Endothelial cell of umbilical vein (primary cell): Measurements from ENCODE around the gene TMEFF2. TPM values are rescaled to one million over a fixed set of nuclear protein-coding genes. Genes with fewer than 3 reads are reported as not detected.

ENCODE experiments used
- BruUV-seq: library from RNA; stranded (reverse); fragments of 400-500 nt; replicated peaks from 2 replicates; lab custom pipeline; 2021; lab: Mats Ljungman, UMichigan
- CTCF ChIA-PET: fragments of 300-600, 350-600 bp; sonication (Branson Sonifier 250); formaldehyde crosslinking; loops from one replicate; lab custom pipeline; 2021; ENCODE audit warnings: antibody characterized with exemption, inconsistent platforms; lab: Charles Lee
- POLR2A ChIA-PET: fragments of 300-600, 350-600 bp; sonication (Branson Sonifier 250); formaldehyde crosslinking; loops from one replicate; lab custom pipeline; 2021; ENCODE audit warnings: antibody characterized with exemption, inconsistent platforms; lab: Charles Lee
- DNase-seq: peaks from one replicate; pipeline ENCODE4 v3.0.0-alpha.2; 2011; ENCODE audit warnings: low read depth, low spot score
- FAIRE-seq: peaks from 2 replicates; lab custom pipeline; 2011; peaks lifted over from hg19 to GRCh38; lab: Jason Lieb, UNC
- H2AFZ ChIP-seq: 2 replicates; pipeline ENCODE4 v1.6.0; 2012; ENCODE audit warnings: low read depth, low read length, control low read depth, inconsistent platforms
- H3K27ac ChIP-seq: 2 replicates; pipeline ENCODE4 v1.5.1; 2011; ENCODE audit warnings: low read depth, mild to moderate bottlenecking, control low read depth, low read length, moderate library complexity; ENCODE audit not compliant: insufficient read depth
- H3K27me3 ChIP-seq, 2 experiments: 2 replicates each; pipeline versions ENCODE4 v1.6.0 to v1.6.1; 2011; ENCODE audit warnings: low read length in 2 of 2, mixed read lengths in 1 of 2; ENCODE audit not compliant: control insufficient read depth in 2 of 2, insufficient read depth in 2 of 2
- H3K36me3 ChIP-seq, 2 experiments: 2 replicates in 1 of 2; 3 replicates in 1 of 2; pipeline ENCODE4 v1.5.1; 2011; ENCODE audit warnings: low read length in 2 of 2, mild to moderate bottlenecking in 1 of 2, moderate library complexity in 1 of 2; ENCODE audit not compliant: control insufficient read depth in 2 of 2, insufficient read depth in 2 of 2; ENCODE audit errors: extremely low read depth in 1 of 2
- H3K4me1 ChIP-seq: 3 replicates; pipeline ENCODE4 v1.5.1; 2011; ENCODE audit warnings: mild to moderate bottlenecking, low read length; ENCODE audit not compliant: control insufficient read depth, insufficient read depth; ENCODE audit errors: extremely low read depth
- H3K4me2 ChIP-seq: 2 replicates; pipeline ENCODE4 v1.6.1; 2011; ENCODE audit warnings: low read length, control low read depth, mixed read lengths; ENCODE audit not compliant: insufficient read depth
- H3K4me3 ChIP-seq, 3 experiments: fragments of 200-600 bp in 1 of 3; sonication (generic), shearing (Covaris generic) in 1 of 3; replicated peaks in 1 of 3; 2 replicates each; pipeline ENCODE4 v1.5.1; 2011 to 2016; ENCODE audit warnings: control low read depth in 3 of 3, low read length in 3 of 3, mild to moderate bottlenecking in 2 of 3, inconsistent platforms in 1 of 3, low read depth in 1 of 3, moderate library complexity in 1 of 3; ENCODE audit not compliant: insufficient read depth in 1 of 3
- H3K79me2 ChIP-seq: 2 replicates; pipeline ENCODE4 v1.6.0; 2012; ENCODE audit warnings: low read length, inconsistent platforms; ENCODE audit not compliant: control insufficient read depth, insufficient read depth
- H3K9ac ChIP-seq: replicated peaks from 2 replicates; pipeline ENCODE3; 2011; ENCODE audit warnings: low read length, control low read depth; ENCODE audit not compliant: insufficient read depth; ENCODE audit errors: extremely low read depth
- H3K9me1 ChIP-seq: replicated peaks from 3 replicates; pipeline ENCODE4 v1.6.0; 2011; ENCODE audit warnings: mild to moderate bottlenecking, low read length; ENCODE audit not compliant: control insufficient read depth, insufficient read depth; ENCODE audit errors: extremely low read depth
- H3K9me3 ChIP-seq: replicated peaks from 2 replicates; pipeline ENCODE4 v1.5.1; 2012; ENCODE audit warnings: low read length, inconsistent platforms; ENCODE audit not compliant: control insufficient read depth, insufficient read depth
- H4K20me1 ChIP-seq: replicated peaks from 2 replicates; pipeline ENCODE3; 2011; ENCODE audit warnings: mild to moderate bottlenecking, low read length; ENCODE audit not compliant: control insufficient read depth, insufficient read depth; ENCODE audit errors: extremely low read depth
- CTCF ChIP-seq, 2 donors: IDR thresholded peaks; 1 replicate in 1 of 2; 2 replicates in 1 of 2; pipeline ENCODE4 v1.5.1; 2011; ENCODE audit warnings: low read length in 2 of 2, mild to moderate bottlenecking in 2 of 2, moderate library complexity in 2 of 2, control low read depth in 1 of 2, inconsistent platforms in 1 of 2, low read depth in 1 of 2; ENCODE audit not compliant: insufficient read depth in 1 of 2; ENCODE audit errors: extremely low read depth in 1 of 2
- EZH2 ChIP-seq: IDR thresholded peaks from 2 replicates; pipeline ENCODE4 v1.6.1; 2012; ENCODE audit warnings: borderline replicate concordance, low read depth, mild to moderate bottlenecking, moderate library complexity, low read length, inconsistent platforms; ENCODE audit not compliant: severe bottlenecking
- FOS ChIP-seq: IDR thresholded peaks from 2 replicates; pipeline ENCODE4 v1.6.1; 2011; ENCODE audit warnings: mild to moderate bottlenecking, low read length, moderate library complexity, borderline replicate concordance; ENCODE audit not compliant: insufficient read depth
- GATA2 ChIP-seq: IDR thresholded peaks from 2 replicates; pipeline ENCODE4 v1.7.0; 2011; ENCODE audit warnings: low read depth, mild to moderate bottlenecking, moderate library complexity, mixed read lengths, low read length; ENCODE audit not compliant: insufficient read length, insufficient read depth
- MAX ChIP-seq: IDR thresholded peaks from 2 replicates; pipeline ENCODE4 v1.6.1; 2011; ENCODE audit not compliant: insufficient read depth, insufficient read length
- MYC ChIP-seq: IDR thresholded peaks from one replicate; pipeline ENCODE4 v1.6.1; 2011; ENCODE audit warnings: mild to moderate bottlenecking, low read depth, low read length
- POLR2A ChIP-seq: IDR thresholded peaks from 2 replicates; pipeline ENCODE4 v1.6.1; 2012; ENCODE audit warnings: low read depth, mild to moderate bottlenecking, control low read depth, low read length
- POLR2AphosphoS5 ChIP-seq: IDR thresholded peaks from 2 replicates; pipeline ENCODE4 v1.6.1; 2012; ENCODE audit warnings: low read depth, mild to moderate bottlenecking, control low read depth, low read length, moderate library complexity; ENCODE audit not compliant: insufficient read depth
- dilution Hi-C: fragments of 300-500 bp; cut with MboI; formaldehyde crosslinking; loops from one replicate; pipeline ENCODE4 v1.15.0; 2019; ENCODE audit warnings: low sequenced_read_pairs; ENCODE audit not compliant: extremely low pct_ligation_motif_present
- intact Hi-C: fragments of 100-400 bp; cut with micrococcal nuclease; formaldehyde crosslinking; loops from one replicate; pipeline ENCODE4 v1.10.0; 2022
- polyA plus RNA-seq, 4 experiments: library from polyadenylated mRNA; depleted of rRNA in 3 of 4; stranded (reverse) in 3 of 4; unstranded in 1 of 4; fragments of >200 nt; gene quantifications; 2 replicates each; pipeline versions ENCODE4 v1.2.1 to v1.2.3, GENCODE V29; 2011 to 2012; ENCODE audit warnings: missing spikeins in 1 of 4
- total RNA-seq: library from RNA; stranded (reverse); gene quantifications from 2 replicates; pipeline ENCODE4 v1.2.3, GENCODE V29; 2021

Gene TMEFF2
- total and polyA plus RNA-seq, 2 donors (not counting 3 experiments of a cell fraction or from before 2014, with no cell fraction given): 0.18 to 0.20 TPM

- Histone ChIP-seq H3K4me1 (no peaks in the 10 kb centered on the region), H2AFZ (no peak overlapping the region), H3K27me3 (no peaks in the 10 kb centered on the region), H3K9me1 (no peaks in the 10 kb centered on the region), H3K4me3 (no peak overlapping the region), H3K36me3 (no peaks in the 10 kb centered on the region), H3K9ac (no peak overlapping the region), H3K27ac (no peak overlapping the region), H3K79me2 (no peaks in the 10 kb centered on the region), H3K4me2 (no peak overlapping the region), H3K9me3 (no peaks in the 10 kb centered on the region), H4K20me1 (no peaks in the 10 kb centered on the region)
- DNase-seq (no peak), FAIRE-seq (no peak)
- intact Hi-C loops (no loop called here), dilution Hi-C loops (no loop called here)
- TF ChIP-seq EZH2 (no peak), FOS (no peak), MAX (no peak), POLR2A (no peak), CTCF (IDR thresholded peaks at IDR 0.05; ENCODE audit: extremely low read depth in 1 of 2, insufficient read depth in 1 of 2, low read depth in 1 of 2, low read length in 2 of 2) (no peak), GATA2 (no peak), POLR2AphosphoS5 (no peak), MYC (no peak)
- CTCF ChIA-PET: interaction anchor here (1.5 kb wide), 1 partner anchor 89 kb away, joined by 4 read pairs; no protein-coding TSS in a partner anchor
- POLR2A ChIA-PET: no interaction called here
- BruUV-seq: no TSS peak
These were observed 120.9 kb downstream of the TMEFF2 start for GRCh38 chr2:192073878-192074277.
